HG02852 (cell line): ENCODE results near the gene YY1AP1.
"Not testable (repeated sequence)": the region's sequence is repeated elsewhere in the genome, so short reads cannot be mapped to it uniquely, and the experiment has no call there.

ENCODE experiments used
- ATAC-seq: cut with Tn5 transposase; IDR thresholded peaks from one replicate; pipeline ENCODE4 v1.9.1; 2021; ENCODE audit warnings: mild to moderate bottlenecking, moderate library complexity; ENCODE audit not compliant: unreplicated experiment

Gene YY1AP1

DNA sequence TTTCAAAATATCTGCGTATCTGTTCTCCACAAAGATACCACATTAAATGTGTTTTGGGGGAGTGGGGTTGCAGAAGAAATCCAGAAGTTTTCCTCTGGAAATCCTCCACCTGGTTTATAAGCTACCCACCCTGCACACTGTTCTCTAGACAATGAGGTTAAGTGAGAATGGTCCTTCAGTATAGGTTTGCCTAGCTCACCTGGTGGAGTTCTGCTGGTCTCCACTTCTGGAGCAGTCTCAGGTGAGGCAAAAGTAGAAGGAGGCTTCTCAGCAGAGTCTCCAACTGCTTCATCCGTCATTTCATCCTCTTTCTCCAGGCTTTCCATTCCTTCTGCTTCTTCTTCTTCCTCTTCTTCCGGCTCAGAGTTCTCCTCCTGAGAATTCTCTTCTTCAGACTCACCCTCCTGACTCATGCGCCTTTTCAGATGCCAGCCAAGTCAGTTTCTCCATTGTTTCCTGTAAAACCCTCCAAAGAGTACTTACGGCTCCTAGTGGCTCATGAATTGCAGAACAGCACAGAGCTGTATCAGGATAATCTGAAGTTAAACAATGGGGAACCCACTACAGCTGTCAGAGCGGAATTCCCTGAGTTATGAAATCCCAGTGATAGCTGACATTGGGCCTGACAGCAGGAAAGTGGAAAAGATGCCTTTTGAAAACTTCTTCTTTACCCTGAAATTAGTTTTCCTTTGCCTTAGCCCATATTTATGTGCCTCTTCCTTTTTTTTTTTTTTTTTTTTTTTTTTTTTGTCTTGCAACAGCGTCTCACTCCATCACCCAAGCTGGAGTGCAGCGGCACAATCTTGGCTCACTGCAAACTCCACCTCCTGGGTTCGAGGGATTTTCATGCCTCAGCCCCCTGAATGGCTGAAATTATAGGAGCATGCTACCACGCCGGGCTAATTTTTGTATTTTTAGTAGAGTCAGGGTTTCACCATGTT, 40.1 kb downstream of the YY1AP1 start:
- ATAC-seq, result no peak

DNA sequence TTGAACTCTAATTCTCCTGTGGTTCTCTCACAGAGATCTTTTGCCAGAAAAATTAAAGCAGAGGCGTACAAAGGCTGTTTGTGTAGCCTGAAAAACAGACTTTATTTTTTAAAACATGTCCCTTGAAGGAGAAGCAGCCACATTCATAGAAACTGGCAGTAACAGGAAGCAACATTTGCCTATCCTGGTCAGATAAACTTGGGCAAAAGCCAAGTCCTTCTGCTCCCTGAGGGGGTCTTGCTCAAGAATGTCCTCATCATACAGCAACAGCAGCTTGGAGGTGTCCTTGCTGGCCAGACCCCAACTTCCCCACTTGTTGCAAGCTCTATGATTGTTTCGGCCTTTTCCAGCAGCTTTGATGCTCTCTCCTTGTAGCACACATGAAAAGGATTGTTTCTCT, 42.3 kb downstream of the YY1AP1 start:
- no peak for ATAC-seq

DNA sequence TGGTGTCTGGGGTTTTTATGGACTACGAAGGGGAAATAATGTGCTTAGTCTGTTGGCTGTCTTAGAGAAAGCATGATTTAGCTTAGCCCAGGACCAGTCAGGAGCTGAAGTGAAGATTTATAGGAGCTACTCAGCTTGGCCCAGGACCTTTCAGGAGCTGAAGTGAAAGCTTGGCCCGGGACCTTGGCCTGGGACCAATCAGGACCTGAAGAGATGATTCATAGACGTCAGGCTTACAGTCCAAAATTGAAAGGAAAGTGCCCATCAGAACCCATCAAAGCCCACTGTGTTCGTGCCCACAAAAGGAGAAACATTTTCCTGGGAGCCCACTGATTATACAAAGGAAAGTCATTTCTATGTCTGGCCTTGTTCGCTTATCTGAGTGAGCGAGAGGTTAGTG, 42.9 kb downstream of the YY1AP1 start:
- ATAC-seq, result no peak

DNA sequence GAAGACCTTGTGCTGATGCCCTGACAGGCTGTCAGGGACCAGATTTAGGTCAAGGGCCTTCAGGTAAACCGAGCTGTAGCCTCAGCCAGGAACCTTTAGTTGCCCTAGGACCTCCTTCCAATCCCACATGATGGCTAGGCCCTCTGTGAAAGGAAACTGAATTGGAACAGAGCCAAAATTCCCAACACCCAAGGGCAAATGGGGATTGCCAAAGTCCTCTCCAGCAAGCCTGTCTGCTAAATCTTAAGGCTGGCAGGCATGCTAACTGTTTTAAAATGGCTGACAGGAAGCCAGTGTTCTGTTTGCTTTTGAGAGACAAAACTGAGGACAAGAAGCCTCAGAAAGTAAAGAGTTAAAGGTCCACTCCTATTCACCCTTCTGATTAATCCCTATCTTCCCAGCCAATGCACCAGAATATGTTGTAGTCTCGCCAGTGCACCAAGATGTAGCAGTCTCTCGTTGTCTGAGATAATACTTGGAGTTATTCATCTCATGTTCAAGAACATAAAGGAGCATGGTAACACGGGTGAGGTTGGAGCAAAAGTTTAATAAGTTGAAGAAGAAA, 43.5 kb downstream of the YY1AP1 start:
- ATAC-seq, result no peak

DNA sequence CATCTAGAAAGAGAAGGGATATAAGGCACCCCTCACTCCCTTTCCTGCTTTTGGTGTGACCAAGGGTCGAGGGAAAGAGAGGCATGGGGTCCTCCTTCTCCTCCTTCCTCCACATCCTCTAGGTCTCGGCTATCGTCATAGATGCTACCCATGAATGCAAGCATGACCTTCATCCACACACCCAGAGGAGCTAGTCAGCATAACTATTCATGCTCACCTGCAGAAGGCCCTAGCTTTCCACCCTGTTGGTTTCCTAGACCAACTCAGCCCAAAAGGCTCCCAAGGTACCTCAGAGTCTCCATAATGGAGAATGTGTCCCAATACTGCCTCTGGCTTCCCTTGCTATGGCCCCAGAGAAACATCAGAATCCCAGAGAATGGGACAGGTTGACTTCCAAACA, 45.3 kb downstream of the YY1AP1 start:
- ATAC-seq, result no peak

DNA sequence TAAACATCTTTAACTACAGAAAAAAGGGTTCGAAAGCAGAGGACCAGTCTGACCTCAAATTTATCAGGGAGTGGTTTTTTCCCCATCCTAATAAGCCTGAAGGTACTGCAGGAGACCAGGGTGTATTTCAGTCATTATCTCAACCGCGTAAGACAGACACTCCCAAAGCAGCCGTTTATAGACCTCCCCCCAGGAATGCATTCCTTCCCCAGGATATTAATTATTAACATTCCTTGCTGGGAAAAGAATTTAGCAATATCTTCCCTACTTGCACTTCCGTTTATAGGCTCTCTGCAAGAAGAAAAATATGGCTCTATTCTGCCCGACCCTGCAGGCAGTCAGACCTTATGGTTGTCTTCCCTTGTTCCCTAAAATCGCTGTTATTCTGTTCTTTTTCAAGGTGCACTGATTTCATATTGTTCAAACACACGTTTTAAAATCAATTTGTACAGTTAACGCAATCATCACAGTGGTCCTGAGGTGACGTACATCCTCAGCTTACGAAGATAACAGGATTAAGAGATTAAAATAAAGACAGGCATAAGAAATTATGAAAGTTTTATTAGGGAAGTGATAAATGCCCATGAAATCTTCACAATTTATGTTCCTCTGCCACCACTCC, 45.9 kb downstream of the YY1AP1 start:
- ATAC-seq, result not testable (repeated sequence)

DNA sequence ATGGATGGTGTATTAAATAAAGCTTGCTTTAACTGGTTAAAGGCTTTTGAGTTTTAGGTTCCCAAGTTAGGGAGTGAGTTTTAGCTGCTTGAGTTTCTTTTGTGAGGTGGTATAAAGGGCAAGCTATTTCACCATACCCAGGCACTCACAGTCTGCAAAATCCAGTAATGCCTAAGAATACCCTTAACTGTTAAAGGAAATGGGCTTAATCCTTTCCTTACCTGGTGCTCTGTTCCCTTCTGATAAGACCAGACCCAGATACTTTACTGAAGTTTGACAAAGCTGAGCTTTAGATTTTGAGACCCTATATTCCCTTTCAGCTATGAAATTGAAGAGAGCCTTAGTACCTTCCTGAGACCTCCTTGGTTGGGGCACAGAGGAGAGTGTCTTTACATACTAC, 48.2 kb downstream of the YY1AP1 start:
- ATAC-seq, result no peak

DNA sequence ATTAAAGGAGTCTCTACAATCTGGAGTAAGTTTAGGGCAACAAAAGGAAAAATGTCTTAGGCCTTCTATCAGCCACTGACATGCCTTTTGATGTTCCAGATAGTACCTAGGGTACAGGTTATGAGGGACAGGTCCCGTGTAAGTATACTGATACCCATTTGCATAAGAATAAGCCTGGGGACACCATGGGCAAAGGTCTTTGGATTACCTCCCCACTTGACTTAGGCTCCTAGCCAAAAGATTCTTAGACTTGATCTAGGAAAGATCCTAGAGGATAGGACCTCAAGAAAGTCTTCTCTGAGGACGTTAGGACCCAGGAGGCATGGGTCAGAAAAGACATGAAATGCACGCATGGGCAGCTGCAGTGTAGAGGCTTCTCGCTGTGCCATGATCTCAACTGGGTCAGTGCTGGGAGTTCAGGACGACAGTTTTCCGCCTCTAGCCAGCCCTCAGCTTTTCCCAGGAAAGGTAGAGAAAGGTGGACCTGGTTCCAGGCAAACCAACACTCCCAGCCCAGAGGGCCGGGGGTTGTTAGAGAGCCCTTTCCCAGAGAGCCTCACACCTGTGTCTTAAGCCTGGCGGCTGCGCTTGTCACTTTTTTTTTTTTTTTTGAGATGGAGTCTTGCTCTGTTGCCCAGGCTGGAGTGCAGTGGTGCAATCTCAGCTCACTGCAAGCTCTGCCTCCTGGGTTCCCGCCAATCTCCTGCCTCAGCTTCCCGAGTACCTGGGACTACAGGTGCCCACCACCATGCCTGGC, 52.0 kb downstream of the YY1AP1 start:
- no peak for ATAC-seq

DNA sequence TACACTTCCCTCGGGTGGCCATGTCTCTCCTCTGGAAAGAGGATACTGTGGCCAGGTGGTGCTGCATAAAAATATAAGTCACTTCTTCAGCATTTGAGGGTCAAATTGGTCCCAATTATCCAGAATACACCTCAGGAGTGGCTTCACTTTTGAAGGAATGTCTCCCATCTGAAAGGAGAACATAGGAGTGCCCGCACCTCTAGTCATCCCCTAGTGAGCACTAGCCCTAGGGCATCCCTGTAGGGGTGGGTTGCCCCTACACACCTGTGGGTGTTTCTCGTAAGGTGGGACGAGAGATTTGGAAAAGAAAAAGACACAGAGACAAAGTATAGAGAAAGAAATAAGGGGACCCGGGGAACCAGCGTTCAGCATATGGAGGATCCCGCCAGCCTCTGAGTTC, 62.1 kb downstream of the YY1AP1 start:
- ATAC-seq, result not testable (repeated sequence)

DNA sequence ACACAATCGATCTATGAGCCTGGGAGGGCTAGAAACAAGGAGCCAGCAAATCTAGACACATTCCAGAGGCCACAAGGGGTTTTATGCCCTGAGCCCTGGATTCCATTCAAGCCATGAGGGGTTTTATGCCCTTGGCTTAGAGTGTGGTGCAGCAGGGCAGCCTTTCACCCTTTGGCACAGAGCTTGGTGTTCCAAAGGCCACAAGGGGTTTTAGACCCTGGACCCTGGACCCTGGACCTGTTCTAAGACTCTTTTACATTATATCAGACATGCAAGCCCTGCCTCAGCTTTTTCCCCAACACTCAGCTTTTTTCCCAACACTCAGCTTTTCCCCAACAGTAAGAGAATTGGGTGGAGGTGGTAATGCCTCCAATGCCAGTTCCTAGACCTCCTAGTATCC, 65.2 kb downstream of the YY1AP1 start:
- no peak for ATAC-seq

DNA sequence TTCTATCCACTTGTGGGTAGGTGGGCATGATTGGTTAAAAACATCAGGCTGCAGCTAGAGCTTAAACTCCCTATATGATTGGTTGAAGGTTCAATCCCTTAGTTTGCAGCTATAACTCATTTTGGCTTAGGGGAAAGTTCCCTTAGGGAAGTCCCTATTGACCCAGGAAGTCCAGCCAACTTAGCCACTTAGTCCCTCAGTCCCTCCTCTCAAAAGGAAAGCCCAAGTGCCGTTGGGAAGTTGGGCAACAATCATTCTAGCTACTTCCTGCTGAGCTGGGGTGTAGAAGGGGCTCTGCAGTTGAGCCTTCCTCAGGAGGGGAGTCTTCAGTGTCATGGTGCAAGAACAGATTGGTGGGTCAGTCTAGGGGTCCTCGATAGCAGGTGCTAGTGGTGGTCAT, 66.4 kb downstream of the YY1AP1 start:
- no peak for ATAC-seq

DNA sequence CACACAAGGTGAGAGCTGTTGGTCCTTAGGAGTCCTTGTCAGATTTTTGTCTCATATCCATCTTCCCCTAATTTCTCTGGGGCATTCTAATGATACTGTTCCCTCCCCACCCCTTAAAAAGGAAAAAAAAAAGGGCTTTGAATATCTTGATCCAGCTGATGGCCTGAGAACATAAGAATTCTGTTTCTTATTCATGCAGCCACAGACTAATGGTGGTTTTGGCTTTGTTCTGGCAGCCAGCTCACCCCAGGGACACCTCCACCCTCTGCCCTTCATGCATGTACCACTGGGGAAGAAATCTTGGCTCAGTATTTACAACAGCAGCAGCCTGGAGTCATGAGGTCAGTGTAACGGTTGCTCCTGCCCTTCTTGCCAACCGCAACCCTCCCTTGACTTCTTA, 75.3 kb downstream of the YY1AP1 start:
- ATAC-seq, result not testable (repeated sequence)

DNA sequence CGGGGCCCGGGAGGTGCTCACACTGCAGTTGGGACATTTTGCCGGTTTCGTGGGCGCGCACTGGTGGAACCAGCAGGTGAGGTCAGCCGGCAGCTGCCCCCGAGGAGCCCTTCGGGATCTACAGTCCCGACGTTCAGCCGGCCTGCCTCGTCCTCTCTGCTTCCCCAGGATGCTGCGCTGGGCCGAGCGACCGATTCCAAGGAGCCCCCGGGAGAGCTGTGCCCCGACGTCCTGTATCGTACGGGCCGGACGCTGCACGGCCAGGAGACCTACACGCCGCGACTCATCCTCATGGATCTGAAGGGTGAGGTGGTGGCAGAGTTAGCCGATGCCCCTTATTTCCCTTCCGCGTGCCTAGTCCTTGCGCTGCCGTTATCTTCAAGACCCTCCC, 78.3 kb downstream of the YY1AP1 start:
- ATAC-seq, result peak; percentile 25

DNA sequence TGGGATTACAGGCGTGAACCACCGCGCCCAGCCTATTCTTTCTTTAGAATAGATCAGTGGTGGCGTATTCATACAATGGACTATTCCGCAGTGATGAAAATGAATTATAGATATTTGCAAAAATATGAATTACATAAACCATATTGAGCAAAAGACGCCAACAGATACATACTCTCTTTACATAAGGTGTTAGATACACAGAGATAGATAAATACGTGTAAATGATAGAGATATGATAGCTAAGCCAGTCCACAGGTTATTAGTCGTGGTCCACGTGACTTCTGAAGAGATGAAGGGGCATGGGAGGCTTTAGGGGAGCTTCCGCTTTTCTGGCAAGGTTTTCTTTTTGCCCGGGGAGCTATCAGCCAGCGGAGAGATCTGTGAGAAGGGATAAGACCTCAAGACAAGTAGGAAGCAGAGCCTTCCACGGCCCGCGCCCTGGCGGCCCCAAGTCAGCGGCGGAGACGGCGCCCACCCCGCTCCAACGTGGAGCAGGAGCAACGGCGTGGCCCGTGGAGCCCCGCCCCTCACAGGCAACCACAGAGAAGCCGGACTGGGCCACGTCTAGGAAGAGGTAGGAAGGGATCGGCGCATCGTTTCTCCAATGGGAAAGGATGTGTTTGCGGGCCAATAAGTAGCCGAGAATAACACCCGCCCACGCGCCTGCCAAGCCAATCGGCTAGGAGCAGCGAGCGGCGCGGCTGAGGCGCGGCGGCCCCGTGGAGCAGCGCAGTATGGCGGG, 78.9 kb downstream of the YY1AP1 start, which contains the start of gene MSTO1:
TSS of gene MSTO1 (plus strand) at position 704 of the 742 bp plus-strand sequence. CDS start at position 735, 31 bp downstream.
- ATAC-seq, result peak; percentile 93
